ENCODE measurements around the gene LEAP2. TPM values are rescaled to one million over a fixed set of nuclear protein-coding genes. Genes with fewer than 3 reads are reported as not detected.

Gene LEAP2
- total RNA-seq, 1 experiment from 2014 or later: 3.2 TPM

DNA sequence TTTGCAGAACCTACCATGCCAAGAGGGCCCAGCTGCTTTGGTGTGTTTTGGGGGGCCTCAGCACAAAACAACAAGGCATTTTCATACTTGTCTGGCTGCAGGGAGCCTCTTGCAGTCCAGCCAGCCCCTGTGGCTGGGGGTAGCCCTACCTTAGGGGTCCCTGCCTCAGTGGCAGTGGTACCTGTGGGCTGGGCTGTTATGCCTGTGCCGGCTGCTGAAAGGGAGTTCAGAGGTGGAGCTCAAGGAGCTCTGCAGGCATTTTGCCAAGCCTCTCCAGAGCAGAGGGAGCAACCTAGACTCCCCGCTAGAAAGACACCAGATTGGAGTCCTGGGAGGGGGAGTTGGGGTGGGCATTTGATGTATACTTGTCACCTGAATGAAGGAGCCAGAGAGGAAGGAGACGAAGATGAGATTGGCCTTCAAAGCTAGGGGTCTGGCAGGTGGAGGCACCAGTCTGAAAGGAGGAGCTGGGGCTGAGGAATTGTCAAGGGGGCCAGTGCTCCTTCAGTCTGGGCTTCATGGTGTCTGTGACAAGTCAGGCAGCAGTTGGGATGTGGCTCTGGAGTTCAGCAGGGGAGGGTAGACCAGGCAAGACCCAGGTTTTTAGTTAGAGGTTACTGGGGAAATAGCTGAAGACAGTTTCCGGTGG is 44.5 kb upstream of the LEAP2 start:
- no peak for DNase-seq (ENCODE audit: unreplicated experiment)
- Mint-ChIP-seq H3K9me3 (ENCODE audit: unreplicated experiment) (no peaks in the 10 kb centered on the region), H3K27ac (ENCODE audit: low read depth, unreplicated experiment) (peak overlapping the region; percentile 90), H3K4me1 (ENCODE audit: insufficient read depth, unreplicated experiment) (peaks cover 21% of the 10 kb centered on the region), H3K27me3 (ENCODE audit: insufficient read depth, unreplicated experiment) (no peaks in the 10 kb centered on the region), H3K36me3 (ENCODE audit: insufficient read depth, unreplicated experiment) (peaks cover 30% of the 10 kb centered on the region), H3K4me3 (ENCODE audit: unreplicated experiment) (peak overlapping the region; percentile 90)
- intact Hi-C loops (cut with micrococcal nuclease): no loop called here
- no TSS peak for BruUV-seq (replicated peaks)
- ChIA-PET POLR2A (interaction anchor here (0.8 to 10.9 kb wide), 10 partner anchors 10 to 223 kb away, joined by 3 to 176 read pairs (median 6); partner anchors contain the start of genes GDF9, HSPA4, KIF3A and LEAP2), CTCF (interaction anchor here (0.6 to 10.4 kb wide), 31 partner anchors 9 to 382 kb away, joined by 3 to 211 read pairs (median 5); partner anchors contain the start of genes GDF9, LEAP2 and UQCRQ)
- TF ChIP-seq, protein P1, sequence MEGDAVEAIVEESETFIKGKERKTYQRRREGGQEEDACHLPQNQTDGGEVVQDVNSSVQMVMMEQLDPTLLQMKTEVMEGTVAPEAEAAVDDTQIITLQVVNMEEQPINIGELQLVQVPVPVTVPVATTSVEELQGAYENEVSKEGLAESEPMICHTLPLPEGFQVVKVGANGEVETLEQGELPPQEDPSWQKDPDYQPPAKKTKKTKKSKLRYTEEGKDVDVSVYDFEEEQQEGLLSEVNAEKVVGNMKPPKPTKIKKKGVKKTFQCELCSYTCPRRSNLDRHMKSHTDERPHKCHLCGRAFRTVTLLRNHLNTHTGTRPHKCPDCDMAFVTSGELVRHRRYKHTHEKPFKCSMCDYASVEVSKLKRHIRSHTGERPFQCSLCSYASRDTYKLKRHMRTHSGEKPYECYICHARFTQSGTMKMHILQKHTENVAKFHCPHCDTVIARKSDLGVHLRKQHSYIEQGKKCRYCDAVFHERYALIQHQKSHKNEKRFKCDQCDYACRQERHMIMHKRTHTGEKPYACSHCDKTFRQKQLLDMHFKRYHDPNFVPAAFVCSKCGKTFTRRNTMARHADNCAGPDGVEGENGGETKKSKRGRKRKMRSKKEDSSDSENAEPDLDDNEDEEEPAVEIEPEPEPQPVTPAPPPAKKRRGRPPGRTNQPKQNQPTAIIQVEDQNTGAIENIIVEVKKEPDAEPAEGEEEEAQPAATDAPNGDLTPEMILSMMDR (IDR thresholded peaks at IDR 0.05; ENCODE audit: unreplicated experiment): no peak

DNA sequence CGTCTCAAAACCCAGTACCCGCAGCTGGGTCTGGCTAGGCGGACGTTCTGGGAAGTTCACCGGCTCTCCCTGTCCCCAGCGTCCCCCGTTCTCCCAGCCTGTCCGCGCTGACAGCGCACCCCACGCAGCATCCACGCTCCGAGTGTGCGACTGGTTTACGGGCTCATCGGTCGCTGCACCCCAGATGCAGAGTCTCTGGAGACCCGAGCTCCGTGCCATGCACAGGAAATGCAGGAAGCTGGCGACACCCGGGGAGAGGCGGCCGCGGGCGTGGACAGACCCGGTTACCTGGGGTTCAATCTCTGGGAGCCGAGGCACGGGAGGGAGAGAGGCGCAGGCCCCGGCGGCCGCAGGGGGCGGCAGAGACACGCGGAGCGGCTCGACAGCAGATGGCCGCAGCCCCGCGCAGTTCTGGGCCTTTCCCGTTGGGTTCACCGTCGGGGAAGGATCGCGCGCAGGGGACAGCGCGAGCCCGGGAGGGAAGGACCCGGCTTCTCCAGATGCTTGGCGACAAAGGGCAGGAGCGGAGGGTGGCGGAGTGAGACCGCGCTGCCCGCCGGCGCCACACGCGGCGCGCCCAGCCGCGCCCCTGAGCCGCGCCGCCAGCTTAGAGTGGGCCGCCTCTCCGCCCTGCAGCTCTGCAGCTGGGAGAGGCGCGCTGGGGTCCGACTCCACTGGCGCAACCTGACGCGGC is 43.6 kb upstream of the LEAP2 start:
- BruUV-seq (replicated peaks): no TSS peak
- peaks cover 21% of the 10 kb centered on the region for H3K4me1 Mint-ChIP-seq (ENCODE audit: insufficient read depth, unreplicated experiment)
- intact Hi-C loops (cut with micrococcal nuclease): loop anchor here (1.0 kb wide), 3 partner anchors 11 to 53 kb away; partner anchors contain the start of genes GDF9 and UQCRQ
- ChIA-PET CTCF (interaction anchor here (0.5 to 10.4 kb wide), 35 partner anchors 9 to 1542 kb away, joined by 3 to 211 read pairs (median 4); partner anchors contain the start of genes GDF9, LEAP2 and UQCRQ), POLR2A (interaction anchor here (0.6 to 10.9 kb wide), 12 partner anchors 10 to 273 kb away, joined by 3 to 176 read pairs (median 6); partner anchors contain the start of genes GDF9, KIF3A, LEAP2 and RAD50)
- TF ChIP-seq, protein P1 (IDR thresholded peaks at IDR 0.05; ENCODE audit: unreplicated experiment): peak; percentile 98
- H3K27me3 Mint-ChIP-seq (ENCODE audit: insufficient read depth, unreplicated experiment): no peaks in the 10 kb centered on the region
- H3K4me3 Mint-ChIP-seq (ENCODE audit: unreplicated experiment): peak overlapping the region; percentile 90
- peak overlapping the region; percentile 90 for H3K27ac Mint-ChIP-seq (ENCODE audit: low read depth, unreplicated experiment)
- no peaks in the 10 kb centered on the region for H3K9me3 Mint-ChIP-seq (ENCODE audit: unreplicated experiment)
- DNase-seq (ENCODE audit: unreplicated experiment): peak; percentile 87
- peaks cover 21% of the 10 kb centered on the region for H3K36me3 Mint-ChIP-seq (ENCODE audit: insufficient read depth, unreplicated experiment)

DNA sequence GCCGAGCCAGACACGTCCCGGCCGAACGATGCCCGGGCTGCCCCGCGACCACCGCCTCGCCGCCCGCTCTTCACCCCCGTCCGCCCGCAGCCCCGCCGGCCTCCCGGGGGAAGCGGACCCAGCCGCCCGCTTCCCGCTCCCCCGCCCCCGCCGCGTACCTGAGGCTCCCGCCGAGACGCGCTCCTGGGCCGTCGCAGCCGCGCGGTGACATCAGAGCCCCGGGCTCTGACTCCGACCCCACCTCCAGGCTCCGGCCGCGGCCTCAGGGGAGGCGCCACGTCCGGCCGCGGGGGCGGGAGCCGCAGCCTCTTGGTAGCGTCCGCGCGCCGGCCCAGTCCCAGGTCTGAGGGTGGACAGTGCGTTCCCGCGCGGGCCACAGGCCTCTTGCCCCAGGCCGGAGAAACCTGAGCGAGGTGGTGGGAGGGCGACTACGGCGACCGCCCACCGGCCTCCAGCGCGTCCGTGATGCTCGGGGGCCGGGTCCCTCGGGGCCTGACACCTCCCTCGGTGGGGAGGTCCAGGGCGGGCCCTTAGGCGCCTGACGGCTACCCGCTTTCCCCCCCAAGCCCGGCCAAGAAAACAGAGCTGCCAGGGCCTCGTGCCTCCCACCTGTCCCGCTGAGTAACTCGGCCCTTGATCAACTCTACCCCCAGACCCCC is 42.9 kb upstream of the LEAP2 start, which contains the start of gene SHROOM1:
Gene SHROOM1, minus strand, starts transcription at position 212 of the 659 bp plus-strand sequence. CDS start 4,507 bp downstream, outside the sequence.
- Mint-ChIP-seq H3K27me3 (ENCODE audit: insufficient read depth, unreplicated experiment) (no peaks in the 10 kb centered on the region), H3K4me3 (ENCODE audit: unreplicated experiment) (peak within 1 kb of the TSS; percentile 90), H3K9me3 (ENCODE audit: unreplicated experiment) (no peaks in the 10 kb centered on the region), H3K36me3 (ENCODE audit: insufficient read depth, unreplicated experiment) (peaks cover 16% of the 10 kb centered on the region), H3K4me1 (ENCODE audit: insufficient read depth, unreplicated experiment) (peaks cover 21% of the 10 kb centered on the region), H3K27ac (ENCODE audit: low read depth, unreplicated experiment) (peak within 1 kb of the TSS; percentile 90)
- ChIA-PET CTCF (interaction anchor here (0.5 to 10.4 kb wide), 21 partner anchors 9 to 1542 kb away, joined by 3 to 211 read pairs (median 5); partner anchors contain the start of genes GDF9, LEAP2 and UQCRQ), POLR2A (interaction anchor here (0.6 to 10.9 kb wide), 14 partner anchors 10 to 469 kb away, joined by 3 to 176 read pairs (median 6); partner anchors contain the start of genes GDF9, KIF3A, LEAP2 and RAD50)
- intact Hi-C loops (cut with micrococcal nuclease): loop anchor here (1.0 kb wide), 3 partner anchors 11 to 53 kb away; partner anchors contain the start of genes GDF9 and UQCRQ
- TF ChIP-seq, protein P1 (IDR thresholded peaks at IDR 0.05; ENCODE audit: unreplicated experiment): no peak
- TSS peak; percentile 61 for BruUV-seq (replicated peaks)
- DNase-seq (ENCODE audit: unreplicated experiment): peak; percentile 84

Data from MCF 10A (cell line).